Fibroblast of villous mesenchyme (primary cell): ENCODE measurements around the gene LDLRAP1. TPM values are rescaled to one million over a fixed set of nuclear protein-coding genes. Genes with fewer than 3 reads are reported as not detected.
A peak's percentile ranks its signal among the peaks of the same experiment; 100 is the strongest.

Source experiments
- DNase-seq: peaks from one replicate; pipeline ENCODE4 v3.0.0-alpha.2; 2010; ENCODE audit warnings: low read depth
- H3K4me3 ChIP-seq: 2 replicates; pipeline ENCODE4 v1.5.1; 2011; ENCODE audit warnings: low read depth, mild to moderate bottlenecking, low read length
- CTCF ChIP-seq: IDR thresholded peaks from 2 replicates; pipeline ENCODE4 v1.5.1; 2012; ENCODE audit warnings: low read depth, mild to moderate bottlenecking, low read length; ENCODE audit not compliant: insufficient read depth
- total RNA-seq: library from RNA; depleted of rRNA; stranded (reverse); fragments of >200 nt; gene quantifications from 2 replicates; pipeline ENCODE4 v1.2.3, GENCODE V29; 2012

The LDLRAP1 gene
- total RNA-seq, 1 donor: 24.6 TPM

- H3K4me3 ChIP-seq: no peak overlapping the region
- no peak for TF ChIP-seq CTCF
- DNase-seq: peak; percentile 74
Observed at GRCh38 chr1:25550155-25550506, 6.7 kb downstream of the LDLRAP1 start.

GRCh38 chr1:25550683-25551310, 7.4 kb downstream of the LDLRAP1 start:
- H3K4me3 ChIP-seq: no peak overlapping the region
- TF ChIP-seq CTCF: no peak
- DNase-seq: peak; percentile 52

GRCh38 chr1:25553749-25554429, 10.5 kb downstream of the LDLRAP1 start:
- no peak for DNase-seq
- TF ChIP-seq CTCF: no peak
- H3K4me3 ChIP-seq: no peak overlapping the region

GRCh38 chr1:25554430-25554780, 11.0 kb downstream of the LDLRAP1 start:
- DNase-seq: no peak
- no peak for TF ChIP-seq CTCF
- no peak overlapping the region for H3K4me3 ChIP-seq

GRCh38 chr1:25554886-25555752, 11.7 kb downstream of the LDLRAP1 start:
- no peak for TF ChIP-seq CTCF
- DNase-seq: no peak

GRCh38 chr1:25555753-25556092, 12.3 kb downstream of the LDLRAP1 start:
- no peak for DNase-seq
- no peak for TF ChIP-seq CTCF
- H3K4me3 ChIP-seq: no peak overlapping the region

More at GRCh38 chr1:25554886-25555752, 11.7 kb downstream of the LDLRAP1 start:
- no peak overlapping the region for H3K4me3 ChIP-seq
